Suprapubic skin (tissue), 3 donors: ENCODE results near the gene C3orf22.

ENCODE experiments used
- CTCF ChIP-seq, 2 donors: fragments of 200-600 bp in 1 of 2; fragments of 450-650 bp in 1 of 2; sonication (generic) in 1 of 2; IDR thresholded peaks; one replicate each; pipeline ENCODE4 v1.5.1; 2016 to 2019; ENCODE audit warnings: antibody characterized with exemption in 2 of 2, mild to moderate bottlenecking in 1 of 2, moderate library complexity in 1 of 2
- POLR2A ChIP-seq, 2 donors: fragments of 450-650 bp; IDR thresholded peaks; one replicate each; pipeline ENCODE4 v1.6.1; 2017; ENCODE audit warnings: antibody characterized with exemption in 2 of 2, mild to moderate bottlenecking in 2 of 2, moderate library complexity in 2 of 2

GRCh38 chr3:126517986-126518778, 40.5 kb downstream of the C3orf22 start:
- TF ChIP-seq CTCF (IDR thresholded peaks at IDR 0.05) (no peak), POLR2A (IDR thresholded peaks at IDR 0.05) (no peak)
